Posterior cingulate gyrus (tissue), 11 donors: ENCODE data around the gene RCOR3.

Source experiments
- DNase-seq, 10 donors: peaks; one replicate each; pipeline versions ENCODE4 v3.0.0 to v3.0.0-alpha.2; 2020 to 2021; ENCODE audit warnings: mixed read lengths in 3 of 10
- intact Hi-C: fragments of 100-400 bp; cut with DNase I; formaldehyde crosslinking; loops from one replicate; pipeline ENCODE4 v1.15.1; 2023

The RCOR3 gene

DNA sequence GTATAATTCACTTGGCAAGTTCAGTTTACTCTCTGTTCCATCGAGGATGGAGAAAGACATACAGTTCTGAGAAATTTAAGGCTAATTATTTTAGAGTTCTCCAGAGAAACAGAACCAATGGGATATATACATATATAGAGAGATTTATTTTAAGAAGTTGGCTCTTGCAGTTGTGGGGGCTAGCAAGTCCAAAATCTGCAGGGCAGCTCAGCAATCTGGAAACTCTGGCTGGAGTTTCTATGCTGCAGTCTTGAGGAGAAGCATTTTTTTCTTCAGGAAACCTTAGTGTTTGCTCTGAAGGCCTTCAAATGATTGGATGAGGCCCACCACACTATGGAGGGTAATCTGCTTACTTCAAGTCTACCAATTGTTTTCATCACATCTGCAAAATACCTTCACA, 102.0 kb downstream of the RCOR3 start:
- intact Hi-C loops = no loop called here
- peak in 1 of 10 donors; percentile 18 for DNase-seq
